Glutamatergic neuron (in vitro differentiated cells): ENCODE measurements around the gene NOS1AP. TPM values are rescaled to one million over a fixed set of nuclear protein-coding genes. Genes with fewer than 3 reads are reported as not detected.

Experiments used
- DNase-seq: peaks from one replicate; pipeline ENCODE4 v3.0.0; 2022
- H3K27ac Mint-ChIP-seq: one replicate; pipeline ENCODE4 v1.8.0; 2020; ENCODE audit warnings: mild to moderate bottlenecking, mixed read lengths, inconsistent platforms; ENCODE audit not compliant: unreplicated experiment
- H3K27me3 Mint-ChIP-seq: one replicate; pipeline ENCODE4 v1.8.0; 2020; ENCODE audit warnings: mild to moderate bottlenecking, moderate library complexity, mixed read lengths, inconsistent platforms; ENCODE audit not compliant: unreplicated experiment
- H3K36me3 Mint-ChIP-seq: one replicate; pipeline ENCODE4 v1.8.0; 2020; ENCODE audit warnings: mild to moderate bottlenecking, mixed read lengths, inconsistent platforms; ENCODE audit not compliant: unreplicated experiment
- H3K4me1 Mint-ChIP-seq: one replicate; pipeline ENCODE4 v1.8.0; 2020; ENCODE audit warnings: mild to moderate bottlenecking, low read depth, mixed read lengths, inconsistent platforms; ENCODE audit not compliant: unreplicated experiment
- H3K4me3 Mint-ChIP-seq: one replicate; pipeline ENCODE4 v1.8.0; 2020; ENCODE audit warnings: mild to moderate bottlenecking, mixed read lengths, inconsistent platforms; ENCODE audit not compliant: unreplicated experiment
- H3K9me3 Mint-ChIP-seq: one replicate; pipeline ENCODE4 v1.8.0; 2020; ENCODE audit warnings: mild to moderate bottlenecking, moderate library complexity, mixed read lengths, inconsistent platforms; ENCODE audit not compliant: unreplicated experiment
- total RNA-seq: library from RNA; stranded (reverse); fragmentation: NEBNext Ultra II Directional; extraction: Animal tissue kit (Norgen Biotek cat#: 25700); gene quantifications from one replicate; pipeline ENCODE4 v1.2.1, GENCODE V29; 2021; ENCODE audit not compliant: unreplicated experiment
- TF ChIP-seq, protein P1 (sequence below): fragments of 200-600 bp; sonication (generic); IDR thresholded peaks from one replicate; pipeline ENCODE4 v1.5.0; 2021; ENCODE audit not compliant: partially characterized antibody, unreplicated experiment

Gene NOS1AP
- total RNA-seq, 1 donor from 2014 or later: 12.7 TPM

DNA sequence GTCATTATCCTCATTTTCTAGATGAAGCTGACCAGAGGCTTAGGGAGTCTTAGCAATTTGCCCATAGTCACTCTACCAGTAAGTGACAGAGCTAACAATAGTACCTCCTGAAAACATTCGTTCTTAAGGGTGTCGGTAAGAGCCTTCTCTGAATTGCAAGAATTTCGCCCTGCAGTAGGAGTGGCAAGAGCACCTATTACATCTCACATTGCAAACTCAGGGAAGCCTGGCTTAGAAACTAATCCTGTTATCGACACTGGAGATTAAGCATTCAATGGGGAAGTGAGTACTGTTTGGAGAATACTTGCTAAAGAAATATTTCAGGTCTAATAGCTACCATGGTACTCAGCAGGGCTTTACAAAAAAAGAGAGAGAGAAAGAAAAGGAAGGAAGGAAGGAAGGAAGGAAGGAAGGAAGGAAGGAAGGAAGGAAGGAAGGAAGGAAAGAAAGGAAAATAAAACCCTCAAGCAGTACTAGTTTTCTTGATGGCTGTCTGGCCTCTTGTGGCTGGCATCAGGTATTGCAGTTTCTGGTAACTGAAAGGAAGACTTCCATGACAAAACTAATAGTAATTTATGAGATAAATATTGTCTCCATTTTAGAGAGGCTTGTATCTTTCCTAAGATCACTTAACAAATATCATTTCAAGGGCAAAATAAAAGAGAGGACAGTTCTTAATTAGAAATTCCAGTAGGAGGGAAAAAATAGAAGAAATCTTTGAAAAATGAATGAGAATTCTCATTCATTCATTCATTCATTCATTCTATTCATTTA, 322.5 kb downstream of the NOS1AP start:
- Mint-ChIP-seq H3K27me3 (peaks cover 2% of the 10 kb centered on the region), H3K9me3 (peaks cover 5% of the 10 kb centered on the region), H3K4me1 (peaks cover 21% of the 10 kb centered on the region), H3K36me3 (no peaks in the 10 kb centered on the region), H3K27ac (no peak overlapping the region), H3K4me3 (no peak overlapping the region)
- DNase-seq: peak; percentile 44
- TF ChIP-seq, protein P1, sequence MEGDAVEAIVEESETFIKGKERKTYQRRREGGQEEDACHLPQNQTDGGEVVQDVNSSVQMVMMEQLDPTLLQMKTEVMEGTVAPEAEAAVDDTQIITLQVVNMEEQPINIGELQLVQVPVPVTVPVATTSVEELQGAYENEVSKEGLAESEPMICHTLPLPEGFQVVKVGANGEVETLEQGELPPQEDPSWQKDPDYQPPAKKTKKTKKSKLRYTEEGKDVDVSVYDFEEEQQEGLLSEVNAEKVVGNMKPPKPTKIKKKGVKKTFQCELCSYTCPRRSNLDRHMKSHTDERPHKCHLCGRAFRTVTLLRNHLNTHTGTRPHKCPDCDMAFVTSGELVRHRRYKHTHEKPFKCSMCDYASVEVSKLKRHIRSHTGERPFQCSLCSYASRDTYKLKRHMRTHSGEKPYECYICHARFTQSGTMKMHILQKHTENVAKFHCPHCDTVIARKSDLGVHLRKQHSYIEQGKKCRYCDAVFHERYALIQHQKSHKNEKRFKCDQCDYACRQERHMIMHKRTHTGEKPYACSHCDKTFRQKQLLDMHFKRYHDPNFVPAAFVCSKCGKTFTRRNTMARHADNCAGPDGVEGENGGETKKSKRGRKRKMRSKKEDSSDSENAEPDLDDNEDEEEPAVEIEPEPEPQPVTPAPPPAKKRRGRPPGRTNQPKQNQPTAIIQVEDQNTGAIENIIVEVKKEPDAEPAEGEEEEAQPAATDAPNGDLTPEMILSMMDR: peak; percentile 81

- no peak overlapping the region for H3K27ac Mint-ChIP-seq
These were observed 326.9 kb downstream of the NOS1AP start for GRCh38 chr1:162396201-162396906.

DNA sequence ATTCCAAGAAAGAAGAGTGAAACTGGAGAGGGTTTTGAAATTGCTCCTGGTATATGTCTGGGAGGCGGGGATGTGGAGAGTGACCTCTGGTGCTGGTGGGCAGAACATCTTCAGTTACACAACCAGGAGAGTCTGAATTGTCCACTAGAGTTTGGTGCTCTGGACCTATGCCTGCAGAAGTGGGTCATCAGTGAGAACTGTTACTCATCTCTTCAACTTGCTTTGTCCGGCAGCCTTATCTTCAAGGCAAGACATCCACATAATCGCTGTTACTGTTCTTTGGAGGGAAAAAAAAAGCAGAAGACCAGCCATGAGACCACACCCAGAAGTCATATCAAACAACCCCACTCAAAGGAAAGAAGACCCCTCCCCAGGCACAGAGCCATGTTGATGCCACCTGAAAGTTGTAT, 327.6 kb downstream of the NOS1AP start:
- Mint-ChIP-seq H3K4me3 (no peak overlapping the region), H3K4me1 (peaks cover 22% of the 10 kb centered on the region), H3K27me3 (no peaks in the 10 kb centered on the region), H3K36me3 (no peaks in the 10 kb centered on the region), H3K27ac (no peak overlapping the region), H3K9me3 (no peaks in the 10 kb centered on the region)
- TF ChIP-seq, protein P1: no peak
- no peak for DNase-seq

More at GRCh38 chr1:162396201-162396906, 326.9 kb downstream of the NOS1AP start:
- DNase-seq: no peak
- TF ChIP-seq, protein P1: no peak
- Mint-ChIP-seq H3K27me3 (no peaks in the 10 kb centered on the region), H3K4me3 (no peak overlapping the region), H3K4me1 (peaks cover 22% of the 10 kb centered on the region), H3K9me3 (no peaks in the 10 kb centered on the region), H3K36me3 (no peaks in the 10 kb centered on the region)

DNA sequence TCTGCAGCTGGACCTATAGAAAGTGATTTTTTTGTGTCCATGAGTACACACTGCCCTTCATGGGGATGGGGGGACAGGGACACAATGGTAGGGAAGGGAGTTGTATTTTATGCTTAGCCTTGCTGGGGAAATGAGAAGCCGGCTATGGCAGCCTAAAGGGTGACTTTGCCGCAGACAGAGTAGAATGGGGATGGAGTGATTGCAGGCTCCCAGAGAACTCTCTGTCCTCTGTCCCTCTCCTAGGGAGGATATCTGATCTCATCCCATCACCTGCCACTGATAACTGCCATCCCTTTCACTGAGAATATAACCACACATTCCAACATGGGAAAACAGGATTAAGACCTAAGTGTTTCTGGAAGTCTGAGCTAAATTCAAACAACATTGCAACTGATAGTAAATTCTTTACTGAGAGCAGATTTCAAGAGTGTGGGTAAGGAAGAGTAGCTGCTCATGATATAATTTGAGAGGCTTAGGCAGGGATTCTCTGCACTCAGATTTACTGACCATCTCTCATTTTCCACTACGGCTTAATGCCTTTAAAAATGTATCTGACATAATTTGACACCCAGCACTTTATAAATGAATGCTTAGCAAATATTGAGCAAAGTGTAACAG, 328.6 kb downstream of the NOS1AP start:
- H3K27ac Mint-ChIP-seq: peak overlapping the region; percentile 62
- H3K4me1 Mint-ChIP-seq: peaks cover 22% of the 10 kb centered on the region
- H3K9me3 Mint-ChIP-seq: no peaks in the 10 kb centered on the region
- DNase-seq: no peak
- H3K27me3 Mint-ChIP-seq: no peaks in the 10 kb centered on the region
- H3K36me3 Mint-ChIP-seq: no peaks in the 10 kb centered on the region
- TF ChIP-seq, protein P1: no peak
- H3K4me3 Mint-ChIP-seq: peak overlapping the region; percentile 35
